ENCODE measurements around the gene CCDC150.

GRCh38 chr2:196657333-196657732, 17.8 kb downstream of the CCDC150 start:
- TF ChIP-seq POLR2A (IDR thresholded peaks at IDR 0.05; ENCODE audit: extremely low read depth, insufficient read length), result no peak
- TF ChIP-seq CTCF (IDR thresholded peaks at IDR 0.05; ENCODE audit: low read depth, low read length), result no peak
